CD4-positive, alpha-beta T cell treated with Interleukin-10 for 1 hour (primary cell): ENCODE measurements around the gene DCDC2B.
"Not testable (repeated sequence)": the region's sequence is repeated elsewhere in the genome, so short reads cannot be mapped to it uniquely, and the experiment has no call there.

Experiments
- DNase-seq: peaks from one replicate; pipeline ENCODE4 v3.0.0-alpha.2; 2020

Gene DCDC2B

DNA sequence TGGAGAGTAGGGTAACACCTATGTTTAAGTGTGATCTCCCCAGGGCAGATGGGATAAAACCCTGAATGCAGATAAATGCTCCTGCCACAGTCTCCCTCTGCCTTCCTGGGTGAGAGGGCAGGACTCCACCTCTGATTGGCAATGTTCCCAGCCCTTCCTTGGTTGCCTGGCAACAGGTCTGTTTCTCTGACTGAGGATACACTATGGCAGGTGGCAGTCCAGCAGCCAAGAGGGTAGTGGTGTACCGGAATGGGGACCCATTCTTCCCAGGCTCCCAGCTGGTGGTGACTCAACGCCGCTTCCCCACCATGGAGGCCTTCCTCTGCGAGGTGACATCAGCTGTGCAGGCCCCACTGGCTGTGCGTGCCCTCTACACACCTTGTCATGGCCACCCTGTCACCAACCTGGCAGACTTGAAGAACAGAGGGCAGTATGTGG, at the start of gene DCDC2B:
DCDC2B (plus strand) TSS at position 199 of the 438 bp plus-strand sequence; CDS start at position 204, 5 bp downstream.
- DNase-seq: peak; percentile 20

GRCh38 chr1:32159189-32159588, 49.7 kb upstream of the DCDC2B start:
- no peak for DNase-seq

DNA sequence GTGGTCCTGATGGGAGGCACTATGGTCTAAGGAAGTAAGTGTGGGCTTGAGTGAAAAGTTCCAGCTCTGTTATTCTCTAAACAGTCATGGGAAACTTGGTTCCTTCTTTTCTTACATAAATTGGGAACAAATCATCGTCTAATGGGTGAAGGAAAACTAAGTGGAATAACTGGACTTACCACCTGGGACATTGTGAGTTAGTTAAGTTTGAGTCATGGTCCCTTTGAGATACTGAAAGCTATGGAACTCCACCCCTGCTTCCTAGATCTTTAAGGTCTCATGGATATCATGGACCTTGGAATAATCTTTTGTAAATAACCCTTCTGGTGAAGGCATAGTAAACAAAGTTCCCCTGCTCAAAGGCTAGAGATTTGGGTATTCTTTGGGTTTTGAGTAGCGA, 45.5 kb upstream of the DCDC2B start:
- no peak for DNase-seq

- DNase-seq: not testable (repeated sequence)
Observed at GRCh38 chr1:32165633-32166032, 43.3 kb upstream of the DCDC2B start.

DNA sequence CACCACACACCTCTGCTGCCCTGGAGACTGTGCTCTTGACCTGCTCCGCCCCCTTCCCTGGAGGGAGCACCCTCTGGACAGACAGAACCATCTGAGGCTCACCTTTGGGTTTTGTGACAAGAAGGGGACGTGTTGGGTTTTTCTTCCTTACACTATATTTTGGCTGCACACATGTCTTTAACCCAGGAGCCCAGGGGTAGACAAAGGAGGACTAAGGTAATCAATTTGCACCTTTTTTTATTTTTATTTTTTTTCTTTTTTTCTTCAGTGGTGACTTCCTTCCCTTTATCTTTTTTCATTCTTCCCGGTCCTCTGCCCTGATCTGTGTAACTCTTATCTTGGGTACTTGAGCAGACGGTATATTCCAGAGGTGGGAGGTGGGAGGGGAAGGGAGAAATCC, 37.9 kb upstream of the DCDC2B start:
- no peak for DNase-seq

DNA sequence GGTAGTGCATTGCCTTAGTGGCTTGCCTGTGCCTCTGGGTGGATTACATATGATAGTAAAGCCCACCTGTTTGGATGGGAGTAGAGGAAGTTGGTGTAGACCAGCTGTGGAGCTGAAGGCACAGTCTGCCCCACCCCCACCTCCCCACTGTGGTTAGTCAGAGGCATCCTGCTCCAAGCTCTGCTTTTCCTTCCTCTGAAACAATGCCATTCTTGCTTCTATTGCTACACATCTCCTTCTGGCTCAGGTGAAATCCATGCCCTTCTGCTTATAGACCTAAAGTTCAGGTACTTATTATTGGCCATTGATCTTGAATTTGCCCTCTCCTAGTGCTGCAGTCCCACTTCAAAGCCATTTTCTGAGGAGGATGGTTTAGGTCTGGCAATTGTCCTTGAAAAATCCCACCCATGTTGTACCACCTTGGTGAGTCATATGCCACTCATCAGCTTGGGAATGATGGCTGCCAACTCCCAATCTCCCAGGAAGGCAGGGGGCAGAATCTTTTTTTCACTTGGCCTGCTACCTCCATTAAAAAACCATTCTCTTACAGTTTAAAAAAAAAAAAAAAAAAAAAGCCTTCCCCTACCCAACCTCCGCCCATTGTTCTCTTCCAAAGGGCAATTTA, 36.2 kb upstream of the DCDC2B start:
- DNase-seq: no peak

DNA sequence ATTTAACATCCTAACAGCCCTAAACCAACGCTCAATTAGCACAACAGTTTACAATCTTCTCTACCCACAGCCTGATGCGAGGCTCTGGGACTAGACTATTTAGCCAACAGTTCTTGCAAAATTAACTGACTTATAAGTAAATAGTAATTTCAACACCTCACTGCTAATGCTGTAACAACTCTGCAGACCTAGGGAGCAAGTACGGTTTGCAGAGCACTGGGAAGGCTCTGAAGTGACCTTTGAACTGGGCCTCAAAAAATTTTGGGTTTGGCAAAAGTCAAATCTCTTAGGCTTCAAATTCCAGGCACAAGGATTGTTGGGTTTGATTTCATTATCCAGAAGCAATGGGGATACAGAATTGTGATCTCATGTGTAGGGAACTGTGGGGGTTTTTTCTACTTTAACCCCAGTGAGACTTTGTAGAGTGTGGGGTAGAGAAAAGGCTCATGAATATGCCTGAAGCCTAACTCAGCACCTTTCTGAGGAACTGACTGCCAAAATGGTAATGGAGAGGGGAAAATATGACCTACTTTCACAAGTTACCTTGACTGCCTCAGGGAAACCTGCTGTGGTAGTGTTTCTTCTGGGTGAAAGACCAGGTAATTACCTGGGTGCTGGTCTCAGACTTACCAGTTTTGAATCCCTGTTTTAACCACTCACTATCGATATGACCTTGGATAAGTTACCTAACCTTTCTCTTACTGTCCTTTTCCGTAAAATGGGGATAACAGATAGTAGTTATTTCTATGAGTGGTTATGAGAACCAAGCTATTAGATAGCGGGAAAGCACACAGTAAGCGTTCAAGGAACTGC, 30.3 kb upstream of the DCDC2B start:
- DNase-seq: no peak

- no peak for DNase-seq
Observed at GRCh38 chr1:32179193-32179442, 29.8 kb upstream of the DCDC2B start.

DNA sequence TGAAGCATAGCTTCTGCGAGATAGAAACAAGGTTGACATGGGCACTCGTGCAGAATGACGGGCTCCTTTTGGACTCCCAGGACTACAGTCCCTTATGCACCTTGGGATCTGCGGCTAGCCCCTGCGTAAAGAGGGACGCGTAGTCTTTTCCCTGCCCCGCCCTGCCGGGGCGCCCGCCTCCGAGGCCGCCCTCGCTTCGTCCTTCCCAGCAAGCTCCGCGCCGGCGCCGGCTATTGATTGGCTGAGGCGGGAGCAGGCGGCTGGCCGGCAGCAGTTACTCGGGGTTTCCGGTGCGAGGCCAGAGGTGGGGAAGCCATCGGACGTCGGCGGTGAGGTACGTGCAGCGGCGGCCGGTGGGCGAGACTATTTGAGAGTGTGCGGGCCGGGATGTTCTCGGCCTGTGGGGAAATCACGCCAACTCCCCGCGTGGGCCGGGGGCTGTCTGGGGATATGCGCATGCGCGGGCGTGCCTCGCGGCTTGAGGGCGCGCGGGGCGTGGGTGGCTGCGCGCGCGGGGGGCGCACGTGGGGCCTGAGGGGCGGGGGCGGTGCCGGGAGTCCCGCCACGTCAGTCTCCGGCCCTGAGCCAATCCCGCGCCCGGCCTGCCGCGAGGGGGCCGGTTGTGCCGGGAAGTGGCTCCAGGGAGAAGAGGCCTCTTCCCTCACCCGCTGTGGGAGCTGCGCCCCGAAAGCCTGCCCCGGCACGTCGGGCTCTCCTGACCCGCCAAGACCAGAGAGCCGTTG, 29.3 kb upstream of the DCDC2B start, which contains the start of gene TXLNA:
TXLNA (plus strand) TSS at position 233 of the 743 bp plus-strand sequence. CDS start 671 bp downstream, outside the sequence.
- peak; percentile 90 for DNase-seq

- DNase-seq: peak; percentile 34
Observed at GRCh38 chr1:32180186-32181060, 28.5 kb upstream of the DCDC2B start.

DNA sequence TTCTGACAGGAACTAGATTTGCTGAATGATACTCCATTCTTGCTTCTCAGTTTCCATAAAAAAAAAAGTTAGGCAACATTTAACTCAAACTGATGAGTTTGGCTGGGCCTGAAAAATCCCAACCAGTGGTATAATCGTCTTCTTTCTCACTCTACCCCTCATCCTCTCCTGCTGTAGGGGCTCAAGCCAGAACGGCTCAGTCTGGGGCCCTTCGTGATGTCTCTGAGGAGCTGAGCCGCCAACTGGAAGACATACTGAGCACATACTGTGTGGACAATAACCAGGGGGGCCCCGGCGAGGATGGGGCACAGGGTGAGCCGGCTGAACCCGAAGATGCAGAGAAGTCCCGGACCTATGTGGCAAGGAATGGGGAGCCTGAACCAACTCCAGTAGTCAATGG, 27.8 kb upstream of the DCDC2B start:
- no peak for DNase-seq

- no peak for DNase-seq
Observed at GRCh38 chr1:32181563-32181962, 27.3 kb upstream of the DCDC2B start.

DNA sequence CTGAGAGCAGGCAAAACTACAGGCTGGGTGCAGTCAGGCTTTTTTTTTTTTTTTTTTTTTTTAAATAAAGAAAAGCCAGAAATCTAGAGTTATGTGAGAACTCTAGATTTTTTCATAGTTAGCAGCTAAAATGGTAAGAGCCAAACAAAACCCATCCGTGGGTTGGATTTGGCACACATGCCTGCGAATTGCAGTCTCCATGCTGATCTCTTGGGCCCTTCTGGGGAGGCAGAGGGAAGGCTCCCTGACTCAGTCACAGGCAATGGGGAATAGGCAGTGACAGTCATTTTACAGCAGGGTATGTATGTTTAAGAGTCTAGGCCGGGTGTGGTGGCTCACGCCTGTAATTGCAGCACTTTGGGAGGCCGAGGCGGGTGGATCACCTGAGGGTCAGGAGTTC, 26.8 kb upstream of the DCDC2B start:
- no peak for DNase-seq

- DNase-seq: no peak
Observed at GRCh38 chr1:32184650-32185049, 24.2 kb upstream of the DCDC2B start.

GRCh38 chr1:32186077-32186476, 22.8 kb upstream of the DCDC2B start:
- no peak for DNase-seq

DNA sequence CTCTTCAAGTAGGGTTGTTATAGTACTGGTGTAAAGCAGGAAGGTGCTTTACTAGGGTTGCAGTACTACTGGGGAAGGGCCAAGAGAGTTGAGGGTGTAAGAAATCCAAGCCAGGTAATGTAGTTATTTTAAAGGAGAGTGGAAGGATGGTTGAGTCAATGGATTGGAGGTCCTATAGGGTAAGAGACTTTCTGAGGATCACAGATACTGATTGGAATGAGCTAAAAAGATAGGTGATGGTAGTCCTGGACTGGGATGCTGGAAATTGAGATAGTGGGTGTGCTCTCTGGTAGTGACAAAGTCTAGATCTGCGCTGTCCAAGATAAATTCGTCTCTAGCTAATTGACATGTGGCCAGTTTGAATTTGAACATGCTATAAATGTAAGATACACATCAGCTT, 22.4 kb upstream of the DCDC2B start:
- no peak for DNase-seq

GRCh38 chr1:32187850-32188249, 21.0 kb upstream of the DCDC2B start:
- no peak for DNase-seq

- no peak for DNase-seq
Observed at GRCh38 chr1:32192220-32192948, 16.5 kb upstream of the DCDC2B start.

GRCh38 chr1:32194984-32195383, 13.9 kb upstream of the DCDC2B start:
- DNase-seq: no peak

- DNase-seq: no peak
Observed at GRCh38 chr1:32195531-32195930, 13.4 kb upstream of the DCDC2B start.

DNA sequence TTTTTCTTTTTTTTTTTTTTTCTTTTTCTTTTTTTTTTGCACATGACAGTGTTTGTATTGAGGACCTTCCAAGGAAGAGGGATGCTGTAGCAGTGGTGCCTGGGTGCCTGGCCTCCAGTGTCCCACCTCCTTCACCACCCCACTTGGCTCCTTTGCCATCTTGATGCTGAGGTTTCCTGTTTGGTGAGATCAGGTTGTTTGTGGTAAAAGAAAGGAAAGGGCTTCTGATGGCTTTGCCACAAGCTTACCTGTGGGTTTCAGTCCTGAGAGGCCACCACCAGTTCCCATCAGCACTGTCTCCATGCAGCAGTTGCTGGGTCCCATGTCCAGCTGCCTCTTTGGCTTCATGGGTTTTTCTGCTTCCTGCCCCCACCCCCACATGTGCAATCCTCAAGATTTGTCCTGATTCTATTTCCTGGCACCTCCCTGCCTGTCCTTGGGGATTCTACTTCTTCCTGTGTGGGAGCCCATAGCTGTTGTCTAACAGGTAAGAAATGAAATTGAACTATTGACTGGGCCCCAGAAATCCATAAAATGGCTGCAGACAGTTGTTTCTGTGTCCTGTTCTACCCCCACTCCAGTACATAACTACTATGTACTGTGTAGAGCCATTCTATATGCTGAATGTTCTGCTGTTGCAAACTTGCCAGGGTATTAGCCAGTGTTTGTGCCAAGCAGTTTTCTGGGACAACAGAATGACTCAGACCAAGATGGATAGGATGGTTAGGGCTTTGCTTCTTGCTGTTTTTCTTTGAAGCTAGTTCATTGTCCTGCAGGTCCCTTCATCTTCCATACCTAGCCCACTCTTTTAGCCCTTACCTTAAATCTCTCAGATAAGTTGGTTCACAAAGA, 12.7 kb upstream of the DCDC2B start:
- DNase-seq: peak; percentile 53
